C4-2B (cell line): ENCODE data around the gene RXRA.

Experiments
- CTCF ChIP-seq: fragments of 450-650 bp; conservative IDR thresholded peaks from 2 replicates; pipeline ENCODE4 v1.5.1; 2017; ENCODE audit warnings: mild to moderate bottlenecking
- ZFX ChIP-seq: fragments of 450-650 bp; IDR thresholded peaks from 2 replicates; pipeline ENCODE4 v1.6.1; 2017

GRCh38 chr9:134299068-134299467 is 27.2 kb upstream of the RXRA start:
- TF ChIP-seq CTCF, result no peak
- no peak for TF ChIP-seq ZFX
